ENCODE results near the gene KIAA1328. TPM values are rescaled to one million over a fixed set of nuclear protein-coding genes. Genes with fewer than 3 reads are reported as not detected.
A peak's percentile ranks its signal among the peaks of the same experiment; 100 is the strongest.

The KIAA1328 gene
- total and polyA plus RNA-seq, 9 of the 15 experiments (the other 6 are each of a cell fraction or from before 2014, with no cell fraction given) = 4.0 to 8.6 (median 7.4) TPM

GRCh38 chr18:37222999-37223378, 394.1 kb downstream of the KIAA1328 start (continued):
- TF ChIP-seq KLF6 (CRISPR knock-in tag; IDR thresholded peaks at IDR 0.05; ENCODE audit: borderline replicate concordance) = 0 out of 2 replicates have a peak, but pooled peaks have one; percentile 20
- peak; percentile 95 for TF ChIP-seq ZNF589 (CRISPR knock-in tag; IDR thresholded peaks at IDR 0.05; ENCODE audit: low read depth)
- TF ChIP-seq L3MBTL2 (IDR thresholded peaks at IDR 0.05) = peak; percentile 85
- TF ChIP-seq NCOA6 (IDR thresholded peaks at IDR 0.05) = no peak
- no peak for TF ChIP-seq BHLHE40 (IDR thresholded peaks at IDR 0.05; ENCODE audit: low read length)
- TF ChIP-seq MYC (IDR thresholded peaks at IDR 0.05; ENCODE audit: low read depth, low read length) = peak; percentile 32; the same call in 1 of the 2 replicates
- TF ChIP-seq MYC (CRISPR knock-in tag; IDR thresholded peaks at IDR 0.05; ENCODE audit: borderline replicate concordance, low read depth) = no peak
- TF ChIP-seq E2F1 (CRISPR knock-in tag; IDR thresholded peaks at IDR 0.05) = no peak
- TF ChIP-seq NFIC (IDR thresholded peaks at IDR 0.05) = no peak
- TF ChIP-seq ZSCAN32 (CRISPR knock-in tag; IDR thresholded peaks at IDR 0.05) = 0 out of 2 replicates have a peak, but pooled peaks have one; percentile 27
- peak; percentile 72 for TF ChIP-seq MGA (IDR thresholded peaks at IDR 0.05)
- no peak for TF ChIP-seq NR2C2 (CRISPR knock-in tag; IDR thresholded peaks at IDR 0.05)
- peak; percentile 66; the same call in 1 of the 2 replicates for TF ChIP-seq NR2C2 (tag; IDR thresholded peaks at IDR 0.05)
- no peak for TF ChIP-seq SIN3A (IDR thresholded peaks at IDR 0.05; ENCODE audit: borderline replicate concordance in 2 of 2, control insufficient read depth in 1 of 2, low read depth in 2 of 2, low read length in 2 of 2)
- no peak for TF ChIP-seq RB1 (IDR thresholded peaks at IDR 0.05; ENCODE audit: low read depth)
- TF ChIP-seq ZNF311 (CRISPR knock-in tag; IDR thresholded peaks at IDR 0.05) = no peak

Measured in K562 (cell line).